ENCODE measurements around the gene SIRPG.

SIRPG gene

DNA sequence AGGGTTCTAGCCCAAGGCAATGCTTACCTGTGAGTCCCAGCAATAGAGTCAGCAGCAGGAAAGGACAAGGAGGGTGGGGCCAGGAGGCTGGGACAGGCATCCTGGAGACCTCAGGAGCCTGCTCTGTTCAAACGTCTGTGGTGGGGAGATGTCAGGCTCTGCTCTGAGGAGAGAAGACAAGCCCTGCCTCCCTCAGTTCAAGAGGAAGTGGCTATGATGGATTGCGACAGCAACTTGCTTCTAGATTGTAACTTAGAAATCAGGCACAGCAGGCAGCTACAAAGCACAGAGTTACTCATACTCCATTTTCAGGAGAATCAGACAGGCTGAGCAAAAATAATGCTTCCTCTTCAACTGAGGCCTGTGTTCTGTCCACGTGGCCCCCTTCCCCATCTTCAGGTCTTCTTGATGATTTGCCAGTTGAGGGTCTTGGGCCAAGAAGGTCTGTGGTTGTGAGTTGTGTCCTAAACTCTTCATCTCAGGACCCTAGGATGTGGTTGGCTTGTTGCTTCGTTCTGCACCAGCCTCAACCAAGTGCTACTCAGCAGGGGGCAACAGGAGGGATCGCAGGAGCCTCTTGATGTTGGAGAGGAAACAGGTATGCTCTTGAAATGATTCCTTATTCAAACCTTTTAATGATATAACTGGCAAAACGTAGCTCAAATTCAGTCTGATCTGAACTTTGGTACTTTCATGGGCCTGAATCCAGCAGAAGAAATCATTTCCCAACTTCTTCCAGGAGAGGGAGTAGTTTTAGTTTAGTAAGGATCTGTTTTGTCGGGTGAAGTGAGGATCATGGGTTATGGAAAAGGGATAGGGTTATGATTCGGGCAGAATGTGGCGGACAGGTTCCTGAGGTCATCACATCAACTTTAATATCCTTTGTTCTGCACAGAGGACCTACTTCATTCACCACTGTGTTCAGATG, 68.8 kb downstream of the SIRPG start:
- DNase-seq: no peak

GRCh38 chr20:1587781-1588532, 69.6 kb downstream of the SIRPG start:
- DNase-seq: no peak

DNA sequence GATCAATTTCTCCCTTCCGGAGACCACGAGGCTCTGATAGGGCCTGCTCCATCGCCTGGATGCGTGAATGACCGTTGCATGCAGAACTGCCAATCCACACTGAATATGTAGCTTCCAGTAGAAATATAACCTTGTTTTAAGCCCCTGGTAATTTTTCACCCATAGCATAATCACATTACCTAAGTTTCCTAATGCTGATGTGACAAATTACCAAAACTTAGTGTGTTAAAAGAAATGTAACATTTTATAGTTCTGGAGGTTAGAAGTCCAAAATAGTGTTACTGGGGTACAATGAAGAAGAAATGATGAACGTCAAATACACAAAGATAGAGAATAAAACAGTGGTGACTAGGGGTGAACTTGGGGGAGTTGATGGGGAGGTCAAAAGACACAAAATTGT, 78.1 kb downstream of the SIRPG start:
- DNase-seq: no peak
